ENCODE data around the gene KRT86.

Gene KRT86

GRCh38 chr12:52232674-52233461 is 41.6 kb upstream of the KRT86 start, which contains the start of gene KRT7:
TSS of gene KRT7 (plus strand) at chr12:52233243. CDS start at chr12:52233297, 54 bp downstream.
- H3K9ac ChIP-seq (ENCODE audit: low read length), result peak within 1 kb of the TSS; percentile 75
- H3K4me3 ChIP-seq (ENCODE audit: low read length), result peak within 1 kb of the TSS; percentile 55
- no peaks in the 10 kb centered on the region for H3K27me3 ChIP-seq (replicated peaks; ENCODE audit: control insufficient read depth, insufficient read depth, low read length)
- H3K9me3 ChIP-seq (ENCODE audit: control insufficient read depth, low read length), result no peaks in the 10 kb centered on the region
- peaks cover 65% of the 10 kb centered on the region for H3K4me1 ChIP-seq (ENCODE audit: control insufficient read depth, insufficient read depth, low read length)
- DNase-seq (ENCODE audit: low read depth), result no peak
- H3K36me3 ChIP-seq (ENCODE audit: control insufficient read depth, insufficient read depth, low read length, severe bottlenecking), result peaks cover 4% of the 10 kb centered on the region

DNA sequence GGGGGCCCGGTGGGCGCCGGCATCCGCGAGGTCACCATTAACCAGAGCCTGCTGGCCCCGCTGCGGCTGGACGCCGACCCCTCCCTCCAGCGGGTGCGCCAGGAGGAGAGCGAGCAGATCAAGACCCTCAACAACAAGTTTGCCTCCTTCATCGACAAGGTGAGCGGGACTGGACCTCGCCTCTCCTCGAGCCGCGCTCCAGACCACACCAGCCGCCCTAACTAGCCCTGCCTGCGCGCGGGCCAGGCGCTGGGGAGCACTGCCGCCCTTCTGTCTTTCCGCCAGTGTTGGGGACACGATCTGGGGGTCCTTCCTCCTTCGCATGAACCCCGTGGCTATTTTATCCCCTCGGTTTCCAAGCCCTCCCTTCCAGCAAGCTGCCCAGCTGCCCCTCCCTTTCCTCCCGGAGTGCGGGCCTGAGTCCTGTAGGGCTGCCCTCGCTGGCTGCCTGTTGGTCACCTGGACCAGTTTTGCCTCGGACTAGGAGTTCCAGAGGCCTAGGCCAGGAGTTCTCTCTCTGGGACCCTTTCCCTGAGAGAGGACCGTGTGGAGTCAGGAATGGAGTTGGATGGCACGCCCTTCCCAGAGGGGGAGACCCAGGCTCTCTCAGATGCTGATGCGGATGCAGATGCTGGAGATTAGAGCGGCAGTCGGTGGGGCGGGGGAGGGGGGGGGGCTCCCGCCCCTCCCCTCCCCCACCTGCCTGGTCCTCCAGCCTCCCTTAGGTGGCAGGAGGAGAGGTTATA is 40.8 kb upstream of the KRT86 start:
- Histone ChIP-seq H3K4me1 (ENCODE audit: control insufficient read depth, insufficient read depth, low read length) (peaks cover 64% of the 10 kb centered on the region), H3K9me3 (ENCODE audit: control insufficient read depth, low read length) (no peaks in the 10 kb centered on the region), H3K36me3 (ENCODE audit: control insufficient read depth, insufficient read depth, low read length, severe bottlenecking) (peaks cover 4% of the 10 kb centered on the region), H3K4me3 (ENCODE audit: low read length) (peak overlapping the region; percentile 55), H3K27me3 (replicated peaks; ENCODE audit: control insufficient read depth, insufficient read depth, low read length) (no peaks in the 10 kb centered on the region), H3K9ac (ENCODE audit: low read length) (peak overlapping the region; percentile 75)
- DNase-seq (ENCODE audit: low read depth), result no peak

DNA sequence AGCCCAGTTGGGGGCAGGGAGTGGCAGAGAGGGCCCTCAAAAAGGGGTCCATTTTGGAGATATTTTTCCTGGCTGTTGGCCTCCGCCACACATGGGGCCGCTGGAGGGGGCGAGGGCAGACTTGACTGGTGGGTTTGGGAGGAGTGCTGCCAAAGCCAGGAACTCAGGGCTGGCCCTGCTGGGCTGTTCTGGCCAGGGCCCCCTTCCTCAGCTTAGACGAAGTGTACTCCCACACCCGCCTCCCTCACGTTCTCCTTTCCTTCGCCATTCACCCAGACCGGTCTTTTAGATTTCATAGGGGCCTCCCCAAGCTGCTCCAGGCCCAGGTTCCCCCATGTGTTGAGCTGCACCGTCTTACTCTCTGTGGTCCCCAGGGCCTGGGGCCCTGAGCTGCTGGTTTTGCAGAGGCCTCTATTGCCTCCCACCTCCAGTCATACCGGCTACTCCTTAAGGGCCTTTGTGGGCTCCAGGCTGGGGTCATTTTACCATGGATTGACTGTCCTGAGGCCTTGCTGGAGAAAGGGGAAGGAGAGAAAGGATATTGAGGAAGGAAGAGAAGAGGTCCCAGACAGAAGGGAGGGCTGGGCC is 40.1 kb upstream of the KRT86 start:
- Histone ChIP-seq H3K36me3 (ENCODE audit: control insufficient read depth, insufficient read depth, low read length, severe bottlenecking) (peaks cover 4% of the 10 kb centered on the region), H3K9ac (ENCODE audit: low read length) (no peak overlapping the region), H3K9me3 (ENCODE audit: control insufficient read depth, low read length) (no peaks in the 10 kb centered on the region), H3K4me1 (ENCODE audit: control insufficient read depth, insufficient read depth, low read length) (peaks cover 64% of the 10 kb centered on the region), H3K27me3 (replicated peaks; ENCODE audit: control insufficient read depth, insufficient read depth, low read length) (no peaks in the 10 kb centered on the region), H3K4me3 (ENCODE audit: low read length) (peak overlapping the region; percentile 20)
- DNase-seq (ENCODE audit: low read depth), result no peak

- no peak overlapping the region for H3K9ac ChIP-seq (ENCODE audit: low read length)
- peaks cover 4% of the 10 kb centered on the region for H3K36me3 ChIP-seq (ENCODE audit: control insufficient read depth, insufficient read depth, low read length, severe bottlenecking)
- peak; percentile 34 for DNase-seq (ENCODE audit: low read depth)
- H3K9me3 ChIP-seq (ENCODE audit: control insufficient read depth, low read length), result no peaks in the 10 kb centered on the region
- H3K4me3 ChIP-seq (ENCODE audit: low read length), result no peak overlapping the region
- no peaks in the 10 kb centered on the region for H3K27me3 ChIP-seq (replicated peaks; ENCODE audit: control insufficient read depth, insufficient read depth, low read length)
- peaks cover 57% of the 10 kb centered on the region for H3K4me1 ChIP-seq (ENCODE audit: control insufficient read depth, insufficient read depth, low read length)
Measured at GRCh38 chr12:52235001-52235764, 39.3 kb upstream of the KRT86 start.

GRCh38 chr12:52235822-52236361 is 38.6 kb upstream of the KRT86 start:
- peaks cover 4% of the 10 kb centered on the region for H3K36me3 ChIP-seq (ENCODE audit: control insufficient read depth, insufficient read depth, low read length, severe bottlenecking)
- H3K27me3 ChIP-seq (replicated peaks; ENCODE audit: control insufficient read depth, insufficient read depth, low read length), result no peaks in the 10 kb centered on the region
- no peak overlapping the region for H3K9ac ChIP-seq (ENCODE audit: low read length)
- H3K4me1 ChIP-seq (ENCODE audit: control insufficient read depth, insufficient read depth, low read length), result peaks cover 50% of the 10 kb centered on the region
- no peaks in the 10 kb centered on the region for H3K9me3 ChIP-seq (ENCODE audit: control insufficient read depth, low read length)
- DNase-seq (ENCODE audit: low read depth), result no peak
- no peak overlapping the region for H3K4me3 ChIP-seq (ENCODE audit: low read length)

- Histone ChIP-seq H3K4me3 (ENCODE audit: low read length) (no peak overlapping the region), H3K27me3 (replicated peaks; ENCODE audit: control insufficient read depth, insufficient read depth, low read length) (no peaks in the 10 kb centered on the region), H3K9me3 (ENCODE audit: control insufficient read depth, low read length) (no peaks in the 10 kb centered on the region), H3K9ac (ENCODE audit: low read length) (no peak overlapping the region), H3K4me1 (ENCODE audit: control insufficient read depth, insufficient read depth, low read length) (peaks cover 43% of the 10 kb centered on the region), H3K36me3 (ENCODE audit: control insufficient read depth, insufficient read depth, low read length, severe bottlenecking) (peaks cover 4% of the 10 kb centered on the region)
- no peak for DNase-seq (ENCODE audit: low read depth)
Measured at GRCh38 chr12:52236386-52237050, 37.9 kb upstream of the KRT86 start.

DNA sequence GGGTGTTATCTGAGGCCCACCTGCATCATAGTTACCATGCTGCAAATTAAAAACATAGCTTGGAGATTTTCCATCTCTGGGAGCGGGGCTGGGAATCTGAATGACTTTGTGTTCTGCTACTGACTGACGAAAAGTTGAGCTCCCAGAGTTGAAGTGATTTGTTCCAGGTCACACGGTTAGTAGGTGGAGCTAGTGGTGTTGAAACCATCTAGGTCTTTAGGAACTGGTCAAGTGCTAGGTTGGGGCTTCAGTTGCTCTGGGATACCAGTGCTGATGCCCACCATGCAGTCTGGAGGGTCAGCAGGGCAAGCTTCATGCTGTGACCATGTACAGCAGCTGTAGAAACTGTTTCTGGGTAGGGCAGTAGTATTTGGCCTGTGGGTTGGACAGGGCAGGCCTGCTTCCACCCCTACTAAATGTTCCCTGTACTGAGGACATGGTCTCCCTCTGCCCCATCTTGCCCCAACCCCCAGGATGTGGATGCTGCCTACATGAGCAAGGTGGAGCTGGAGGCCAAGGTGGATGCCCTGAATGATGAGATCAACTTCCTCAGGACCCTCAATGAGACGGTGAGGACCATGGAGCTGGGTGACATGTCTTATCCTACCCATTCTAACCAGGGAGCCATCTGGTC is 36.1 kb upstream of the KRT86 start:
- Histone ChIP-seq H3K27me3 (replicated peaks; ENCODE audit: control insufficient read depth, insufficient read depth, low read length) (no peaks in the 10 kb centered on the region), H3K9ac (ENCODE audit: low read length) (no peak overlapping the region), H3K36me3 (ENCODE audit: control insufficient read depth, insufficient read depth, low read length, severe bottlenecking) (peaks cover 4% of the 10 kb centered on the region), H3K4me1 (ENCODE audit: control insufficient read depth, insufficient read depth, low read length) (peaks cover 37% of the 10 kb centered on the region), H3K4me3 (ENCODE audit: low read length) (no peak overlapping the region), H3K9me3 (ENCODE audit: control insufficient read depth, low read length) (no peaks in the 10 kb centered on the region)
- DNase-seq (ENCODE audit: low read depth), result no peak

DNA sequence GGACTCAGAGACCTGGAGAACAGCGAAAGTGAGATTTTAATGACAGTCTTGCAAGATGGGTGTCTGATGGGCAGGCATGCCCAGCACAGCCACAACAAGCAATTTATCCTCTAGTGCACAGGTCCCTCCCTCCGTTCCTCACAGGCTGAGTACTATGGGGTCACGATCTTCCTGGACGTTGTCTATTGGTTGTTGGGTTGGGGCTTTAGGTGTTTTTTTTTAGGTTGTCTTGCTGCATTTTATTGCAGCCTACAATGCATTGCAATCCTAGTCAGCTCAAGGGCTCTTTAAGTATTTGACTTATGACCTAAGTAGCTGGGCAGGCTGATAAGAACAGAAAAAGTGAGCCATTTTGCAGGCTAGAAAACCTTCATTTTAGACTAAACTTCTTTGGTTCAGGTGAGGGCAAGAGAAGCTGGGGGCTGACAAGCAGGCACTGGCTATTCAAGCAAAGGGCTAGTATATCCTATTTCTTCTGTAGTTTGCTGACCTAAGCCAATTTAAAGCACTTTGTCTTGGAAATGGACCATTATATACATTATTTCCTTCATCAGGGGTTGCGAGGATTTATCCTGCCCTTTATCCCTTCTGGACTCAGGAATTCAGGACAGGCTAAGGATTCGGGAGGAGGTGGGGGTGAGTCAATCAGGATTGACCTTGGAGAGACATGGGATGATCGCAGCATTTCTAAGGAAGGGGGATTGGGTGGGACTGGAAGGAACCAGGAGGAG is 35.4 kb upstream of the KRT86 start:
- Histone ChIP-seq H3K4me3 (ENCODE audit: low read length) (no peak overlapping the region), H3K9ac (ENCODE audit: low read length) (no peak overlapping the region), H3K4me1 (ENCODE audit: control insufficient read depth, insufficient read depth, low read length) (peaks cover 45% of the 10 kb centered on the region), H3K36me3 (ENCODE audit: control insufficient read depth, insufficient read depth, low read length, severe bottlenecking) (peaks cover 4% of the 10 kb centered on the region), H3K9me3 (ENCODE audit: control insufficient read depth, low read length) (no peaks in the 10 kb centered on the region), H3K27me3 (replicated peaks; ENCODE audit: control insufficient read depth, insufficient read depth, low read length) (no peaks in the 10 kb centered on the region)
- no peak for DNase-seq (ENCODE audit: low read depth)

DNA sequence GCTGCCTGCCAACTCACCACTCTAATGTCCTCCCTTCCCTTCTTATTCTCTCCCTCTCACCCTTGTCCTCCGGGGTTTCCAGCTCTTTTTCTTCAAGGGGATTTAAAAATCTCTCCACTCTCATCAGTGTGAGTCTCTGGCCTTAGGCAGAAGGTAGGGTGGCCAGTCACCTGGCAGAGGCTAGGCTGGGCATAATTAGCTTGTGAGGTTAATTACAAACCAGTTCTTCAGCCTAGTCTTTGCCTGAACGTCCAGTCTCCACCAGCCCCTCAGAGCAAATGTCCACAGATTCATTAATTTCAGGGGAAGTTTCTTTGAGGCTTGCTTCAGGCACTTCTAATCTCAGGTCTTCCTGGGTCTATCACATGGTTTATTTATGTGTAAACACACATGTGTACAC is 34.7 kb upstream of the KRT86 start:
- no peak for DNase-seq (ENCODE audit: low read depth)
- Histone ChIP-seq H3K9me3 (ENCODE audit: control insufficient read depth, low read length) (no peaks in the 10 kb centered on the region), H3K4me1 (ENCODE audit: control insufficient read depth, insufficient read depth, low read length) (peaks cover 49% of the 10 kb centered on the region), H3K4me3 (ENCODE audit: low read length) (no peak overlapping the region), H3K36me3 (ENCODE audit: control insufficient read depth, insufficient read depth, low read length, severe bottlenecking) (peaks cover 4% of the 10 kb centered on the region), H3K27me3 (replicated peaks; ENCODE audit: control insufficient read depth, insufficient read depth, low read length) (no peaks in the 10 kb centered on the region), H3K9ac (ENCODE audit: low read length) (no peak overlapping the region)
